Heart right ventricle (tissue), 16 donors: Measurements from ENCODE around the gene ZBTB7C. TPM values are rescaled to one million over a fixed set of nuclear protein-coding genes. Genes with fewer than 3 reads are reported as not detected.

Experiments used
- ATAC-seq, 8 donors: fragments of 200-7000 bp; cut with Tn5 transposase; one replicate each; pipeline ENCODE4 v1.9.1; 2020; ENCODE audit warnings: mild to moderate bottlenecking in 8 of 8, moderate library complexity in 8 of 8, moderate number of reproducible peaks in 1 of 8
- DNase-seq, 2 donors: peaks; one replicate each; pipeline ENCODE4 v3.0.0-alpha.2; 2020
- H3K27ac ChIP-seq, 10 donors: fragments of 200-600 bp; sonication (generic) in 2 of 10; one replicate each; pipeline versions ENCODE4 v1.5.0 to v1.8.0; 2020 to 2022; ENCODE audit warnings: mild to moderate bottlenecking in 3 of 10
- H3K27me3 ChIP-seq, 7 donors: fragments of 200-600 bp; one replicate each; pipeline ENCODE4 v1.8.0; 2021 to 2022; ENCODE audit warnings: mild to moderate bottlenecking in 2 of 7
- H3K36me3 ChIP-seq, 9 donors: fragments of 200-600 bp; sonication (generic) in 1 of 9; one replicate each; pipeline versions ENCODE4 v1.5.0 to v1.8.0; 2020 to 2022; ENCODE audit warnings: mild to moderate bottlenecking in 2 of 9
- H3K4me1 ChIP-seq, 9 donors: fragments of 200-600 bp; sonication (generic) in 1 of 9; one replicate each; pipeline versions ENCODE4 v1.5.0 to v1.8.0; 2020 to 2022; ENCODE audit warnings: mild to moderate bottlenecking in 4 of 9
- H3K4me3 ChIP-seq, 10 donors: fragments of 200-600 bp; sonication (generic) in 2 of 10; one replicate each; pipeline versions ENCODE4 v1.5.0 to v1.8.0; 2020 to 2022; ENCODE audit warnings: mild to moderate bottlenecking in 7 of 10, moderate library complexity in 2 of 10
- H3K9me3 ChIP-seq, 11 donors: fragments of 200-600 bp in 10 of 11; sonication (generic) in 2 of 11; one replicate each; pipeline versions ENCODE4 v1.5.0 to v1.8.0; 2013 to 2022; ENCODE audit warnings: mild to moderate bottlenecking in 2 of 11, control low read depth in 1 of 11, moderate library complexity in 1 of 11
- WGBS, 2 donors: extraction: QIAGEN DNeasy Blood & Tissue Kit; methylation state at CpG; one replicate each; pipeline ENCODE4 v1.1.7; 2013; ENCODE audit warnings: inconsistent platforms in 1 of 2; 5-methylcytosine and 5-hydroxymethylcytosine counted together
- intact Hi-C, 10 donors: fragments of 100-400 bp; cut with DNase I; formaldehyde crosslinking; loops; one replicate each; pipeline versions ENCODE4 v1.11.1 to v1.14.2; 2022
- polyA plus RNA-seq, 2 donors: library from polyadenylated mRNA; stranded (reverse); fragments of 200-250 nt; gene quantifications; one replicate each; pipeline ENCODE4 v1.2.3, GENCODE V29; 2013
- total RNA-seq, 10 donors: library from RNA; stranded (reverse); fragmentation: NEBNext Ultra II Directional in 3 of 10; extraction: Animal tissue kit (Norgen Biotek cat#: 25700) in 3 of 10; gene quantifications; one replicate each; pipeline versions ENCODE4 v1.2.1 to v1.2.4, GENCODE V29; 2021 to 2023
- TF ChIP-seq, protein P1 (sequence below), 9 donors: fragments of 200-600 bp; sonication (generic) in 2 of 9; IDR thresholded peaks; one replicate each; pipeline versions ENCODE4 v1.5.0 to v1.8.0; 2021 to 2022; ENCODE audit warnings: antibody characterized with exemption in 9 of 9, mild to moderate bottlenecking in 5 of 9, moderate library complexity in 1 of 9
- donor health status: Arrhythmogenic right ventricular cardiomyopathy.
- donor health status: ischemic (EF 13 %, LVEDD 7.1; RV severe dilation, severe dysfunction).
- donor health status: healthy with polysubstance abuse.
- donor health status: DM: no; HTN: yes; CAD: no.
- donor health status: DM: no; HTN: no; CAD: no.
- donor health status: ischemic (EF 25% LVEDD 6.9; RV normal size, moderate dysfunction).
- donor health status: ischemic (EF 25% LVEDD 5.7; RV mildly dilated, moderate dysfunction).
- donor health status: healthy.
- donor health status: DM: yes; HTN: yes; CAD: no.
- donor health status: Ischemic cardiomyopathy.
- donor health status: ischemic (EF 35%, LVEDD 5.7; RV mildly dilated, moderate dysfunction).
- donor health status: nonischemic (EF 11% LVEDD 7.7; RV severe dilation, severe dysfunction).
- donor health status: DM: yes; HTN: yes; CAD: no.
- donor health status: PGD.
- donor health status: ischemic (EF 29% LVEDD 5.4; RV normal size, mild dysfunction).
- donor health status: nonischemic (EF 23%, LVEDD 6.1; RV moderate dilation, normal function).

ZBTB7C gene
- total and polyA plus RNA-seq, 12 donors = 0.49 to 6.3 (median 1.5) TPM

DNA sequence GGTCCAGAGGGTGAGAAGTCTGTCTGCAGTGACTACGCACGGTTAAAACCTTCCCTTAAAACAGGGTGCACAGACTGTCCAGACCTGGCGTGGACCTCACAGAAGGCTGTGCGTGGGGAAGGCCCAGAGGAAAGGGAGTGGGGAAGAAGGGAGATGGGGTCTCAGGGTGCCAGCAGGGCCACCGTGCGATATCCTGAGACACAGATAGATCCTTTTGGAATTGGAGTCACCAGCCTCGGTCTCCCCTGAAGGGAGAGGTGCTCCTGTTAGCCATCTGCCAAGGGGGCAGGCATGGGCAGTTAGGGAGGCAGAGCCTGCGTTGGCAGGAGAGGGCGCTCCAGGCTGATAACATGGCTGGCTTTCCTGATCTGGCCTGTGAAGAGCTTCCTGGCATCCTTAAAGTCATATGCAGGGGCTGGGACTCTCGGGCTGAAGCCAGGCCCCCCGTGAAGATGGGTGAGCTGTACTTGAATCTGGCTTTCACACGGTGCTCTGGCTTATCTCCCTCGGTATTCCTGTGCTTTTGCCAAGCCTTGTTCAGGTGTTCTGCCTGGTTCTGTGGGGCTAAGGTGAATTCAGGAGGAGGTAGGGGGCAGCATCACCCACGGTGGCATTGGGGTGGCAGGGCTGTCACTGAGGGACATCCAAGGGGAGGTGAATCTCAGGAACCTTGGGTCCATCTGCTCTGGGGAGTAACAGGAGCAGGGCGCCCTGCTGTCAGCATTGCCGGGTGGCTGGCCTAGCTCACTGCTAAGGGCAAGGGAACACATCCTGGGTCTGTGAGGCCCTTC is 371.5 kb downstream of the ZBTB7C start:
- Histone ChIP-seq H3K27me3 (no peaks in the 10 kb centered on the region), H3K27ac (no peak overlapping the region), H3K36me3 (no peaks in the 10 kb centered on the region), H3K4me3 (no peak overlapping the region), H3K9me3 (no peaks in the 10 kb centered on the region), H3K4me1 (peaks cover 0 to 29% (median 2%) of the 10 kb centered on the region in 9 donors)
- ATAC-seq = peak; percentile 31 to 86 (median 74)
- peak; percentile 37 to 41 for DNase-seq
- intact Hi-C loops = loop anchor here in 8 of 10 donors (5.0 to 10.0 kb wide), 5 partner anchors 117 to 410 kb away; no protein-coding TSS in a partner anchor
- WGBS, 2 donors = 67 to 70% methylated on average over 16 of the region's 16 CpGs
- TF ChIP-seq, protein P1, sequence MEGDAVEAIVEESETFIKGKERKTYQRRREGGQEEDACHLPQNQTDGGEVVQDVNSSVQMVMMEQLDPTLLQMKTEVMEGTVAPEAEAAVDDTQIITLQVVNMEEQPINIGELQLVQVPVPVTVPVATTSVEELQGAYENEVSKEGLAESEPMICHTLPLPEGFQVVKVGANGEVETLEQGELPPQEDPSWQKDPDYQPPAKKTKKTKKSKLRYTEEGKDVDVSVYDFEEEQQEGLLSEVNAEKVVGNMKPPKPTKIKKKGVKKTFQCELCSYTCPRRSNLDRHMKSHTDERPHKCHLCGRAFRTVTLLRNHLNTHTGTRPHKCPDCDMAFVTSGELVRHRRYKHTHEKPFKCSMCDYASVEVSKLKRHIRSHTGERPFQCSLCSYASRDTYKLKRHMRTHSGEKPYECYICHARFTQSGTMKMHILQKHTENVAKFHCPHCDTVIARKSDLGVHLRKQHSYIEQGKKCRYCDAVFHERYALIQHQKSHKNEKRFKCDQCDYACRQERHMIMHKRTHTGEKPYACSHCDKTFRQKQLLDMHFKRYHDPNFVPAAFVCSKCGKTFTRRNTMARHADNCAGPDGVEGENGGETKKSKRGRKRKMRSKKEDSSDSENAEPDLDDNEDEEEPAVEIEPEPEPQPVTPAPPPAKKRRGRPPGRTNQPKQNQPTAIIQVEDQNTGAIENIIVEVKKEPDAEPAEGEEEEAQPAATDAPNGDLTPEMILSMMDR (IDR thresholded peaks at IDR 0.05) = peak in 8 of 9 donors; percentile 40 to 68 (median 56)

DNA sequence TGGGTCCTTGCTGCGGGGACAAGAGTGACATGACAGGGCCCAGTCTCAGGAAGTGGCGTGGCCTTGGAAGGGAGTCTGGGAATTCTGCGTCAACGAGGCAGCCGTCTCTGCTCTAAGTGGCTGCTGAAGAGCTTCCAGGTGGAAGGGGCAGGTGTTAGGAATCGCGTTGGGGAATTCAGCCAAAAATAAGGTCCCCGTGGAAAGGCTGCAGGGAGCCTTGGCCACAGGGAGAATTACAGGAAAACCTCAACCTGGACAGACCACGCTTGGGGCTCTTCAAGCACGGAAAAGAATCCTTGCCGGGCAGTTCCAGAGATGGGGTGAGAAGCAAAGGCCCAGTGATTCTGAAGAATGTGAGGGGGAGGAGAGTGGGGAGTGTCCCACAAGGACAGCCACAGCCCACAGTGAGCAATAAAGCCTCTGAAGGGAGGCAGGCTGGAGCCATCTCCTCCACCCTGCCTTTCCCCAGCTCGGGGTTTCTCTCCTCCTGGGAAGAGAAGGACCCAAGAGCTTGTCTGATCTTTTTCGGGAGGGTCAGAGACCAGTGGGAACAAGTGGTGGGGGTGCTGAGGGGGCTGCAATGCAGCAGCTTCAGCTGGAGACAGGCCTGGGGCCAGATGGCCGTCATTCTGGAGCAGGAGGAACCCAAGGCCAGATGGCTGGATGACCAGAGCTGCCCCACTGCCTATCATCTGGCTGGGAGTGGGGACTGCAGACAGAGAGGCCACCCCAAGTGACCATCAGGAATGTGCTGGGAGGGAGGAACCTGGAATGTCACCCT is 372.4 kb downstream of the ZBTB7C start:
- intact Hi-C loops = loop anchor here in 8 of 10 donors (5.0 to 10.0 kb wide), 5 partner anchors 118 to 410 kb away; no protein-coding TSS in a partner anchor
- Histone ChIP-seq H3K9me3 (no peaks in the 10 kb centered on the region), H3K27me3 (no peaks in the 10 kb centered on the region), H3K4me3 (no peak overlapping the region), H3K4me1 (peaks cover 0 to 29% (median 2%) of the 10 kb centered on the region in 9 donors), H3K27ac (no peak overlapping the region), H3K36me3 (no peaks in the 10 kb centered on the region)
- DNase-seq (no peak), ATAC-seq (peak in 3 of 8 donors; percentile 5 to 38 (median 23))
- TF ChIP-seq, protein P1 (IDR thresholded peaks at IDR 0.05) = no peak
- WGBS, 2 donors = 80 to 81% methylated on average over 14 of the region's 14 CpGs

DNA sequence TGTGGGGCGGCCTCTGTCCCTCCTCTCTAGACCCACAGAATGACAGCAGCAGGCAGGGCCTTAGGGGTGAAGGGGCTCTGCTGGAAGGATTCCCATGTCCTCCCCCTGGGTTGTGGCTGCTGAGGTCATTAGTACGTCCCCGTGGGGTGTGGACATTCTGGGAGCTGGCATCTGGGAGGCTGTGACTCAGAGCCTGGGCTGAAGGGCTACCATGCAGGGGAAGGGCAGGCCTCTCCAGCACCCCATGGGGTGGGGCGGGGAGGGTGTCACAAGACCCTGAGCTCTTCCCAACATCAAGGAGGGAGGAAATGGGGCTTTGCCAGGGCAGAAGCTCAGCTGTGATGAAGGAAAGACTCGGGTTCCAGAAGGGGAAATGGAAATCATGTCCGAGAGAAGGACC is 373.0 kb downstream of the ZBTB7C start:
- DNase-seq (no peak), ATAC-seq (no peak)
- Histone ChIP-seq H3K4me3 (no peak overlapping the region), H3K36me3 (no peaks in the 10 kb centered on the region), H3K27ac (no peak overlapping the region), H3K4me1 (peaks cover 0 to 29% (median 2%) of the 10 kb centered on the region in 9 donors), H3K9me3 (no peaks in the 10 kb centered on the region), H3K27me3 (no peaks in the 10 kb centered on the region)
- intact Hi-C loops = loop anchor here in 8 of 10 donors (5.0 to 10.0 kb wide), 5 partner anchors 119 to 411 kb away; no protein-coding TSS in a partner anchor
- TF ChIP-seq, protein P1 (IDR thresholded peaks at IDR 0.05) = no peak
- WGBS, 2 donors = 84% methylated on average over 6 of the region's 6 CpGs

DNA sequence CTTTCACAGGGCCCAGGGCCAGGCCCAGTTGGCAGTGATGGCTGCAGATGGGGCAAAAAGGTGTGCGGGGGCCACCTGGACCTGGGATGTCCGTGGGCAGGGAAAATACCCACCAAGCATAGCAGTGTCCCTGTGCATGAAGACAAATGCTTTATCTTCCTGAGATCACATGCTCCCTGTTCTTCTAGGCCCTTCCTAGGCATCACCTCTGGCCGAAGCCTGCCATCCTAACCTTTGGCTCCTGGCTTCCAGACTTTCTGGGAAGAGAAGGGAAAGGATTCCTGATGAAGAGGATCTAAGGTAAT is 373.7 kb downstream of the ZBTB7C start:
- ATAC-seq = no peak
- no peaks in the 10 kb centered on the region for H3K36me3 ChIP-seq
- peaks cover 0 to 29% (median 2%) of the 10 kb centered on the region in 9 donors for H3K4me1 ChIP-seq
- WGBS, 2 donors = 94 to 100% methylated on average over 3 of the region's 3 CpGs
- H3K9me3 ChIP-seq = no peaks in the 10 kb centered on the region
- intact Hi-C loops = loop anchor here in 8 of 10 donors (5.0 to 10.0 kb wide), 5 partner anchors 119 to 412 kb away; no protein-coding TSS in a partner anchor
- H3K4me3 ChIP-seq = no peak overlapping the region
- TF ChIP-seq, protein P1 (IDR thresholded peaks at IDR 0.05) = no peak
- no peak for DNase-seq
- no peak overlapping the region for H3K27ac ChIP-seq
- no peaks in the 10 kb centered on the region for H3K27me3 ChIP-seq
